ENCODE measurements around the gene TMEM179B.
"Not testable (repeated sequence)": the region's sequence is repeated elsewhere in the genome, so short reads cannot be mapped to it uniquely, and the experiment has no call there.

The TMEM179B gene

DNA sequence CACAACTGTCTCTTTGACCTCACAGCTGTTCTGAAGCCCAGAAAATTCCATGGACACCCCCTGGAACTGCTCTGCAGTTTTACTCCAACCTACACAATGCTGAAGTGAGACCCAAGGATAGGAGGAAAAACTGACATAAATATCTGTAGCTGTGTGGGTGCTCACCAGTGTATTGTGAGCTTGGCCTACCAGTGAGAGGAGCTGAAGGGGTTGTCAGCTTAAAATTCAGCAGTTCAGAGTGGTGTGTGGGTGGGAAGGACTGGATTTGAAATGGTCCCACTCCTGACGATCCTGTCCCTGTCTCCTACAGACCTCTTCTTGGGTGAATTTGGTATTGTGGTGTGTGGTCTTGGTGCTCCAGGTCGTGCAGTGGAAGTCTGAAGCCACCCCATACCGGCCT is 2.4 kb downstream of the TMEM179B start:
- DNase-seq: no peak

GRCh38 chr11:62791501-62792201 is 4.4 kb downstream of the TMEM179B start, which contains the start of gene TMEM223:
Gene TMEM223 (minus strand): TSS chr11:62792006. CDS start chr11:62791994, 12 bp downstream.
- DNase-seq: peak; percentile 90

DNA sequence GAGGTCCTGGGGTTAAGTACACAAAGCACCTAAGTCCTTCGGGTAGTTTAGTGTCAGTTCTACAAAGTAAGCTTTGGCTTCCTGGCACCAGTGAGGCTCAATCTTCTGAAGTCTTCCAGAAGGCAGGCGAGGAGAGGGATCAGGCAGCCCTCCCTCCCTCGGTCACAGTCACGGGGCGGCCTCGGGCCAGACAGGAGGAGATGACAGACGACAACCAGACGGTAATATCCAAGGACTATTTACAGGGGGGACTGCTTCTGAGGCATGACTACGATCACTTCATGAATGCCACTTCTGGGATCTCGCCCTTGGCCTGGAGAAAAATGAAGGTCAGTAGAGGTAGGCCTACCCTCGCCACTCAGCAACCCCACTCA is 5.0 kb downstream of the TMEM179B start:
- DNase-seq: no peak

DNA sequence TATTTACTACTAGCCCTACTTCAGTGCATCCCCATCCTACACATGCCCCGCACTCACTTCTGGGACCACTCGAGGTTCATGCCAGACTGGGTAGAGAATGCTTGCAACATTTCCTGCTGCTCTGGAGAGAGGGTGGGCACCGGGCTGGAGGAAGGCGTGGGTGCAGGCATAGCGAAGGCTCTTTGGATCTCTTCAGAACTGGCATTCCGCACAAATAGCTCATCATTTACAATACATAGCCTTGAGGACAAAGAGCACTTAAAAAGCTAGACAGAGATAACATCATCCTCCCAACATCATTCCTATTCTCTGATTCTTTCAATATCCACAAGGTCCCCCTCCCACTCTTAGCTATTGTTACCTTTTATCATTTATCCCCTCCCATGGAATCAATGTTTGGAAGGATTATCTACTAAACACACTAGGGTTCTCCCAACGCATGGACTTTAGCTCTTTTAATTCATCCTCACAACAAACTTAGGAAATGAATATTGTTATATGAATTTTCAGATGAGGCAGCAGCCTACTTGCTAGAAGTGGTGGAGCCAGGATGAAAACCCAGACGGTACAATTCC is 7.1 kb downstream of the TMEM179B start:
- no peak for DNase-seq

DNA sequence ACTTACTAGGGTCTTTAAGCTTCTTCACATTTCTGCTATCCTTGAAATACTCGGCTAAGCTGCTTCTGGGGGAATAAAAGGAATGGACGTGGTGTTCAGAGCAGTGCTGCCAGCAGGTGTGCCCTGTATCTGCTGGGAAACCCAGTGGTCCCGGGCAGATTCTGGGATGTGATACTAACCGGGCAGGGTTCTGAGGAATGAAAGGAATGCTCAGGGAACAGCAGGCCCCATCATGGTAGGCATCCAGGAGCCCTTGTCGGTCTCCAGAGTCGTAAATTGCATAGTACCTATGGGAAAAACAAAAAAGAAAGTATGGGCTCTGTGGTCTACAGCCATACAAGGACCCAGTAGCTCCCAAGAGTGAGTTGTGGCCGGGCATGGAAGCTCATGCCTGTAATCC is 9.1 kb downstream of the TMEM179B start:
- no peak for DNase-seq

DNA sequence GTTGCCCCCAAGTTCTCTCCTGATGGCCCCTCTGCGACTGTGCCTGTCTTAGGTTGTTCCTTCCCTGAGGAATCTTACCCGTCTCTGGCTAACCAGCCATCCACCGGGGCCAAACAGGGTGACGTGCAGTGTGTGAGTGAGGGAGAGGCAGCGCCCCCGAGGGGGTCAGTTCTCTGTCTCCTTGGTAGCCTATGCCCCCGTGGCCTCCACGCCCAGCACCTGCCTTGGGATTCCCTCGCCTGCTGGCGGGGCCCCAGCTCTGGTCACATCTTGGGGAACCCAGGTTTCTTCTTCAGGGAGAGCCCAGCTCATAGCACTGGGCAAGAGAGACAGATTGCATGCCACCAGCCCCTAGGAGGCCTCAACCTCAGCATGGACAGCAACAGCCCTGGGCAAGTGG is 12.3 kb downstream of the TMEM179B start:
- no peak for DNase-seq

- no peak for DNase-seq
Observed at GRCh38 chr11:62801071-62801470, 13.9 kb downstream of the TMEM179B start.

DNA sequence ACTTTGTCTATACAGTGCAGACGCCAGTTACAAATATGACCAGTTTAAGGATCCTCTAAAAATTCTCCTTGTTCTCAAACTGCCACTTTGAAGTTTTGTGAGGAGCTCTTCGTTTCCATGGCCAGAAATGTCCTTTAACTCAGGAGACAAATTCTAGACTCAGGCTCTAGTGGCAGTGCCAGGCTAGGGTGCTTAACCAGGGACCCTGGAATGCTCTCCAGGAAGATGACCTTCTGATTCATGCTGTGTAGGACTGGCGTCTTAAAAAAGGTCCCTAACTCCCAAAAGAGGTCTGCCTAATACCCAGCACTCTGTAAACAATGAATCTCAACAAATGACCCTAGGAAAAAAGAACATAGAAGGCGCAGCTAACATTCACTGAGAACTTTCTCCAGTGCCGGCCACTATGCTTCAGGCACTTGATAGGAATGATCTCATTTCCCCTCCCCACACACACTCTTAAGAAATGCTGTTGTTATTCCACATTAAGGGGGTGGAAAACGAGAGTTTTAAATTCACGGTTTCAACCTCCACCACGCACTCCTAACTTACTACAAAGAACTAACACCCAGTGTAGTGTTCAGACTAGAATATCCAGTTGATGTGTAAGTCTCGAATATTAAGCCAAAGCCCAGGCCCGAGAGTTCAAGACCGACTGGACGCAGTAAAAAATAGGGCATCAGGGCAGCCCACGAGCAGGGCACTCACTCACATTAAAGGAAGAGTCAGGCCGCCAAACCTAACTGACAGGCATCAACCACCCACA is 17.3 kb downstream of the TMEM179B start:
- peak; percentile 44 for DNase-seq

DNA sequence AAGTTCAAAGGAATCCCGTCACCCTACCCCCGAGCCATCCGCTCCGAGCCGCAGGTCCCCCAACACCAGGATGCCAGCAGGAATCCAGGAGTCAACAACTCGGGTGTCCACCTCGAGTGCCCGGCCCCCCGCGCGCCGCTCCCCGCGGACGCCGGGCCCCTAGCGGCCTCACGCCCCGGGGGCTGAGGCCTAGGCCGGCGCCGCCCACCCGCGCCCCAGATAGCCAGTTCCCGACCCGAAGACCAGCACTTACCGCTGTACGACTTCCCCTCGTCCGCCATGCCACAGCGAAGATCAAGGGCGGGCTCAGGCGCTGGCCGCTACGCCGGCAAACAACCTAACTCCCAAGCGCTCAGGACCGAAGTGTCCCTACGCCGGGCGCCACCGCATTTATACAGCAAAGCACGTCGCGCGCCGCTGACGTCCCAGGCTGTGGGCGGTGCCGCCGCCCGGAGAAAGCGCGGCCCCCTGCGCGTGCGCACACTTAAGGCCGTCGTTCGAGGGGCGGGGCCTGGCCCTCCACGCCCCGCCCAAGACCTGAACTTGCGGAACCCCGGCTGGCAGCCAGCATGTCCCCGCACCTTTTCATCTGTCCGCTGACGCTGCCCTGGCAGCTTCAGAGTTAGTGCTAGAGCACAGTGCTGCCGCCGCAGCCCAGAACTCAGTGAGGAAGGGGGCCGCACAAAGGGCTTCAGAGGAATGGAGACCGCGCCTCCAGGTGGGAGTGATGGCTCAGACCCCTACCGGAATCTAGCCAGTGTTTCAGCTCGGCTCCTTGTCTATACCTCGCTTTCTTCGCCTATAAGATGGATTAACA is 18.1 kb downstream of the TMEM179B start, which contains the start of gene NXF1:
Gene NXF1 (minus strand): TSS at position 365 of the 817 bp plus-strand sequence. CDS start 84 bp downstream, at position 281.
- DNase-seq: peak; percentile 97

DNA sequence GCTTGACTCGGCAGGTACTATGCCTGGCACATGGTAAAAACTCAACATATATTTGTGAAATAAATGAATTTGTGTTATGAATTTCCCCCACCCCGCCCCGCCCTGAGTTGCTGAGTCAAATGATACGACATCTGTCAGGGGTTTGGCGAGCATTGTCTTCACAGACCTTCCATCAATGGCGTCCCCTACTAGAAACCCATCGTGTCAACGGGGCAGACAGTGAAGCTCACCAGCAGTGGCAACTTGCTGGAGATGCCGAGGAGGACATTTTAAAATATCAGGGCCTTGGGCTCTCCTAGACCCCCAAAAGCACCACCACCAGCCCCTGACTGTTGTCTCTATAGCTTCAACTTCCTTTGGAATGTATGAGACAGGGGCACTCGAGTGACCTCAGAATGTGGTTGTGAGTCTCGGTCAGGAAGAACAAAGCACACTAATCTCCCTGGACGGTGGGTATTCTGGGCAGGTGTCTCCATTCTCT is 18.8 kb downstream of the TMEM179B start:
- peak; percentile 70 for DNase-seq

GRCh38 chr11:62806611-62807121 is 19.5 kb downstream of the TMEM179B start:
- no peak for DNase-seq

GRCh38 chr11:62810748-62811147 is 23.5 kb downstream of the TMEM179B start:
- no peak for DNase-seq

- no peak for DNase-seq
Observed at GRCh38 chr11:62811659-62812058, 24.5 kb downstream of the TMEM179B start.

- no peak for DNase-seq
Observed at GRCh38 chr11:62816557-62816956, 29.4 kb downstream of the TMEM179B start.

GRCh38 chr11:62817129-62817528 is 29.9 kb downstream of the TMEM179B start:
- no peak for DNase-seq

GRCh38 chr11:62823677-62824076 is 36.5 kb downstream of the TMEM179B start:
- no peak for DNase-seq

DNA sequence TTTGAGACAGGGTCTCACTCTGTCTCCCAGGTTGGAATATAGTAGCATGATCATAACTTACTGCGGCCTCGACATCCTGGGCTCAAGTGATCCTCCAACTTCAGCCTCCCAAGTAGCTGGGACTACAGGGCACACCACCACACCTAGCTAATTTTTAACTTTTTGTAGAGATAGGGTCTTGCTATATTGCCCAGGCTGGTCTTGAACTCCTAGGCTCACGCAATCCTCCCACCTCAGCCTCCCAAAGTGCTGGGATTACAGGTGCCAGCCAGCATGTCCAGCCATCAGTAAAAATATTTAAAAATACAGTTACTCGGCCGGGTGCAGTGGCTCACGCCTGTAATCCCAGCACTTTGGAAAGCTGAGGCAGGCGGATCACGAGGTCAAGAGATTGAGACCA is 40.9 kb downstream of the TMEM179B start:
- not testable (repeated sequence) for DNase-seq

DNA sequence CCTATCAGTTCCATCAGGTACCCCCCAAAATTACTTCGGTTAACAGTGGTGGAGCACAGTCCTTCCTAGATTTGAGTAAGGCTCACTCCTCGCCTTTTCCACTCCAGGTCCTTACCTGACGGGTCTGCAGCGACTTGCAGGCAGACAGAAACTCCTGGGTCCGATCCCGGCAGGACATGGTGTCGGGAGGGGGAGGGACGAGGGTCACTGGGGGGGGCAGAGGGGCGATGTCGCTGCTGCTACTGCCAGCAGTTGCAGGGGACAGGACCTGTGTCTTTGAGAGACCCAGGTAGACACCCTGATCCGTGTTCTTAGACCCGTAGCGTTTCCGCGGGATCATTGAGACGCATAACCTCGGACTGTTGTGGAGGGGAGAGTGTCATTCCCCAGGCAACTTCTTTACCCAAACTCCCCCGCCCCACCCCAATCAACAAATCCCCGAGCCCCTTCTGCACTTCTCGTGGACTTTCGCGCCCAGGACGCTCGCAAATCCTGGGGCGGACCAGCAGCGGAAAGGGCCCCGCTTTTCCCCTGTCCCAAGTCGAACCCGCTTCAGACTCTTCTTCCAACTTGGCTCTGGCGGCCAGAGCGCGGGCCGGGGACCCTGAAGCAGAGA is 43.8 kb downstream of the TMEM179B start:
- peak; percentile 83 for DNase-seq

GRCh38 chr11:62831520-62832335 is 44.5 kb downstream of the TMEM179B start, which contains the start of gene STX5:
Gene STX5 (minus strand): TSS chr11:62832051. CDS start chr11:62831243, 808 bp downstream.
- peak; percentile 99 for DNase-seq

DNA sequence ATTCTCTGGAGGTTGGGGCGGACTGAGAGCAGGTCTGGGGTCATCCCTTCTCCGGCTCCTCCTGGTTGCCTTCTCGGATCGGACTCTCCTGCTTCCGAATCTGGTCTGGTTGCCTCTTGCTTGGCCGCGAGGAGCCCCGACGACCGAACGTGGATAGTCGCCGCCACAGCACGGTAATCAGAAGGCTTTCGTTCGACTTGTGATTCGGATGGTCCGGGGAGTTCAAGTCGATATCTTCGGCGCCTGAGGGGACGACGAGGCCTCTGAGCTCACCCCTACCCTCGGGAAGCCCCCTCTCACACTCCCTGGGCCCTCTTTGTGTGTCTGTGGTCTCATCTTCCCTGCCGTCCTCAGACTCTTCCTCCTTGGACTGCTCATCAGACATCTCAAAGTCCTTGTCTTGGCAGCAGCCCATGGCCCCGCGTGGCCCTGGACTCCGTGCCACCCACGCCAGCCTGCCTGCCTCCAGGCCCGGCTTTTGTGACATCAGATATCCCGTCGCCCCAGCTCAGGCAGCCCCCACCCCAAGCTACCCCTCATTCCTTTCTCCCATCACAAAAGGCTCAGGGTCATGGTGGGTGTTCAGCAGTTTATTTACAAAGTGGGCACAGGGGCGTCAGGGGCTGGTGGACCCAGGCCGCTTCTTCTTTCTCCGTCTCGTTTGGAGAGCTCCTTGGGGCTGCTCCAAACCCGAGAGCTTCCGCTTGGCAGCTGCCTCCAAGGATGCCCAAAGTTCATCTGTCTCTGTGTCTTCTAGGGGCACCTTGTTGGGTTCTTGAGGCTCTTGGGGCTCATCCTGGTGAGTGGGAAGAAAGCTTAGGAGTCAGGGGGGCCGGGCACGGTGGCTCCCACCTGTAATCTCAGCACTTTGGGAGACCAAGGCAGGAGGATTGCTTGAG is 45.4 kb downstream of the TMEM179B start, which contains the start of gene TEX54:
Gene TEX54 (minus strand): TSS at position 506 of the 899 bp plus-strand sequence.
- DNase-seq: peak; percentile 51

All from NCI-H69 (cell line).